Measurements from ENCODE around the gene P4HA2. TPM values are rescaled to one million over a fixed set of nuclear protein-coding genes. Genes with fewer than 3 reads are reported as not detected.
A peak's percentile ranks its signal among the peaks of the same experiment; 100 is the strongest.

The P4HA2 gene
- total RNA-seq, 1 donor from 2014 or later, result 104 TPM

DNA sequence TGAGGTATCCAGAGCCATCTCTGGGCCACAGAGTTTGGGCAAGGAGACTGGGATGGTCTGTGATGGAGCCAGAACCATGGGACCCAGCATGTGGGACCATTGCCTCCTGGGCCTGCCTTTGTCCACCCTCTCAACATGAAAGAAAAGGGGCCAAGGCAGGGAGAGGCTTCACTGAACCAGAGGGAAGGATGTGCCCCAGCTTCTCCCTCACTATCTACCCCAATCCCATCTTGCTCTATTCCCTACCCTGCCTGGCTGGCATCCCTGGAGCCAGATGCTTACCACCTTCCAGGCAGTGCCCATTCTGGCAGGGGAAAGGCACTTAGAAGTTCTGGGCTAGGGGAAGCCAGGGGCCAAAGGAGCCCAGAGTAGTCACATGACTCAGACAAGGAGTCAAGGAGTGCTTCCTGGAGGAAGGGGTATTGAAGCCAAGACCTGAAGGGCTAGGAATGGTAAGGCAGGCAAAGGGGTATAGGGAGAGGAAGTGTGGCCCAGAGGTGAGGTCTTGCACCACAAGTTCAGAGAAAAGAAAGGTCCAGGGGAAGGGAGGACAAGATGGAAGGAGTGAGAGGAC, 39.6 kb upstream of the P4HA2 start:
- peak; percentile 51 for DNase-seq (ENCODE audit: extremely low spot score, unreplicated experiment)
- Mint-ChIP-seq H3K4me1 (ENCODE audit: unreplicated experiment) (peaks cover 43% of the 10 kb centered on the region), H3K4me3 (ENCODE audit: unreplicated experiment) (no peak overlapping the region), H3K9me3 (ENCODE audit: unreplicated experiment) (no peaks in the 10 kb centered on the region), H3K36me3 (ENCODE audit: unreplicated experiment) (peaks cover 30% of the 10 kb centered on the region), H3K27ac (ENCODE audit: unreplicated experiment) (peak overlapping the region; percentile 16), H3K27me3 (ENCODE audit: unreplicated experiment) (no peaks in the 10 kb centered on the region)
- no peak for TF ChIP-seq CTCF (IDR thresholded peaks at IDR 0.05)

DNA sequence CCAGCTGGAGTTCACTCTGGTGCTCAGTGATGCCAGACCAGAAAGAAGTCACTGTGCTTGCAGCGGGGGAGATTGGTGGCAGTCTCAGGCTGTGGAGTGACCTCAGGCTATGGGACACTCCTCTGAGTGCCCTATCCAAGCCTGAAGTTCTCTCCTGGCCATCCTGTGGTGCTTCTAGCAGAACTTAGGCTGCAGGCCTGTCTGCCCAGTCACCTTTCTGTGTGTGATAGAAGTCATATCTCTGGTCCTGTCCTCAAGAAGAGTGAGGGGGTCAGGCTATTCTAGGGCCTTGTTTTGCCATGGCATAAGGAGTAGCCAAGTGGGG, 39.1 kb upstream of the P4HA2 start:
- no peak overlapping the region for H3K4me3 Mint-ChIP-seq (ENCODE audit: unreplicated experiment)
- TF ChIP-seq CTCF (IDR thresholded peaks at IDR 0.05), result no peak
- DNase-seq (ENCODE audit: extremely low spot score, unreplicated experiment), result no peak
- no peaks in the 10 kb centered on the region for H3K9me3 Mint-ChIP-seq (ENCODE audit: unreplicated experiment)
- peaks cover 30% of the 10 kb centered on the region for H3K36me3 Mint-ChIP-seq (ENCODE audit: unreplicated experiment)
- peak overlapping the region; percentile 96 for H3K27ac Mint-ChIP-seq (ENCODE audit: unreplicated experiment)
- H3K27me3 Mint-ChIP-seq (ENCODE audit: unreplicated experiment), result no peaks in the 10 kb centered on the region
- H3K4me1 Mint-ChIP-seq (ENCODE audit: unreplicated experiment), result peaks cover 43% of the 10 kb centered on the region

GRCh38 chr5:132266031-132266835, 38.6 kb upstream of the P4HA2 start:
- H3K4me1 Mint-ChIP-seq (ENCODE audit: unreplicated experiment), result peaks cover 43% of the 10 kb centered on the region
- H3K4me3 Mint-ChIP-seq (ENCODE audit: unreplicated experiment), result no peak overlapping the region
- no peaks in the 10 kb centered on the region for H3K9me3 Mint-ChIP-seq (ENCODE audit: unreplicated experiment)
- H3K27ac Mint-ChIP-seq (ENCODE audit: unreplicated experiment), result peak overlapping the region; percentile 96
- no peak for TF ChIP-seq CTCF (IDR thresholded peaks at IDR 0.05)
- DNase-seq (ENCODE audit: extremely low spot score, unreplicated experiment), result peak; percentile 77
- H3K27me3 Mint-ChIP-seq (ENCODE audit: unreplicated experiment), result no peaks in the 10 kb centered on the region
- peaks cover 32% of the 10 kb centered on the region for H3K36me3 Mint-ChIP-seq (ENCODE audit: unreplicated experiment)

- peaks cover 49% of the 10 kb centered on the region for H3K4me1 Mint-ChIP-seq (ENCODE audit: unreplicated experiment)
- H3K27me3 Mint-ChIP-seq (ENCODE audit: unreplicated experiment), result no peaks in the 10 kb centered on the region
- peak overlapping the region; percentile 96 for H3K27ac Mint-ChIP-seq (ENCODE audit: unreplicated experiment)
- no peak overlapping the region for H3K4me3 Mint-ChIP-seq (ENCODE audit: unreplicated experiment)
- TF ChIP-seq CTCF (IDR thresholded peaks at IDR 0.05), result no peak
- DNase-seq (ENCODE audit: extremely low spot score, unreplicated experiment), result peak; percentile 91
- H3K9me3 Mint-ChIP-seq (ENCODE audit: unreplicated experiment), result no peaks in the 10 kb centered on the region
- peaks cover 26% of the 10 kb centered on the region for H3K36me3 Mint-ChIP-seq (ENCODE audit: unreplicated experiment)
Observed at GRCh38 chr5:132265336-132266030, 37.8 kb upstream of the P4HA2 start.

All from osteocyte (in vitro differentiated cells).